Measurements from ENCODE around the gene LKAAEAR1. TPM values are rescaled to one million over a fixed set of nuclear protein-coding genes. Genes with fewer than 3 reads are reported as not detected.

The LKAAEAR1 gene
- total and polyA plus RNA-seq, 2 of the 13 experiments (the other 11 are each of a cell fraction or from before 2014, with no cell fraction given): not detected

DNA sequence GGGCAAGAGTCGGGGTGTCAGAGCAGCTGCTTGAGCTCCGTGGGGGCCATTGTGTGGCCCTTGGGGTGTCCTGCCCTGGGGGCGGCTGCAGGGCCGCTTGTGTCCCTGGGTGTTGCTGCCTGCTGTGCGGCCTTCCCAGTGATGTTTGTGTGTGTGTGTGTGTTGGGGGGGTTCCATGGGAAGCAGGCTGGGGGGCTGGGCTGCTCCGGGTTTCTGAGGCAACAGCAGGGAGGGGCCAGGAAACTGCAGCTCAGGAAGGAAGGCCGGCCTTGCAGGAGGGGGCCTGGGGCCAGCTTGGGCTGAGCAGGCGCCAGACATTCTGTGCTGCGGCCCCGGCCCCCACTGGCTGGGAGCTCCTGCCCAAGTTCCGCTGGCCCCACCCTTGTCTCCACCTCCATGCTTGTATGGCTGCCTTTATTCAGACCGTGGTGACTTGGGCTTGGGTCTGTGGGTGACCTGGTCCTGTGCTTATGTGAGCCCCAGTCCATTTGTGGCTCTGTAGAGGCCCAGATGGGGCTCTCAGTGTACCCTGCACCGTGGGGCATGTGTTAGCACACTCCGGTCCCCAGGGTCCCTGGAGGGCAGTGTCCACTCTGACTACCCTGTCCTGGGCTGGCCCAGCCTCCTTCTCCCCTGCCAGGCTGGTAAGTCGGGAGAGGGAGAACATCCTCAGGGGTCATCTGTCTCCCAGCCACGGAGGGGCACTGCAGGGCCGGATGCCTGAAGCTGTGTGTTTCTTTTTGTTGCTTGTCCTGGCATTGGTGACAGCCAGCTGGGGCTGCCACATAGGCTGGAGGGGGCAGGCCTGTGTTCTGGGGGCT, 30.1 kb downstream of the LKAAEAR1 start (continued):
- TF ChIP-seq, protein P1, sequence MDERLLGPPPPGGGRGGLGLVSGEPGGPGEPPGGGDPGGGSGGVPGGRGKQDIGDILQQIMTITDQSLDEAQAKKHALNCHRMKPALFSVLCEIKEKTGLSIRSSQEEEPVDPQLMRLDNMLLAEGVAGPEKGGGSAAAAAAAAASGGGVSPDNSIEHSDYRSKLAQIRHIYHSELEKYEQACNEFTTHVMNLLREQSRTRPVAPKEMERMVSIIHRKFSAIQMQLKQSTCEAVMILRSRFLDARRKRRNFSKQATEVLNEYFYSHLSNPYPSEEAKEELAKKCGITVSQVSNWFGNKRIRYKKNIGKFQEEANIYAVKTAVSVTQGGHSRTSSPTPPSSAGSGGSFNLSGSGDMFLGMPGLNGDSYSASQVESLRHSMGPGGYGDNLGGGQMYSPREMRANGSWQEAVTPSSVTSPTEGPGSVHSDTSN (CRISPR knock-in tag; IDR thresholded peaks at IDR 0.05): no peak
- TF ChIP-seq SP1 (IDR thresholded peaks at IDR 0.05) (no peak), SP1 (CRISPR knock-in tag; IDR thresholded peaks at IDR 0.05) (peak; percentile 40; the same call in 1 of the 2 replicates), MYC (CRISPR knock-in tag; IDR thresholded peaks at IDR 0.05; ENCODE audit: borderline replicate concordance) (peak; percentile 75), ZNF747 (CRISPR knock-in tag; IDR thresholded peaks at IDR 0.05; ENCODE audit: borderline replicate concordance) (0 out of 2 replicates have a peak, but pooled peaks have one; percentile 10), NCOR1 (IDR thresholded peaks at IDR 0.05; ENCODE audit: borderline replicate concordance, low read length) (peak; percentile 17; the same call in 1 of the 2 replicates), TMF1 (CRISPR knock-in tag; IDR thresholded peaks at IDR 0.05; ENCODE audit: low read depth) (no peak; the same call in 1 of the 2 replicates), ZFP62 (CRISPR knock-in tag; IDR thresholded peaks at IDR 0.05) (no peak), ZNF75D (CRISPR knock-in tag; IDR thresholded peaks at IDR 0.05; ENCODE audit: borderline replicate concordance) (no peak), ZNF557 (CRISPR knock-in tag; IDR thresholded peaks at IDR 0.05) (peak; percentile 70; the same call in 1 of the 2 replicates), ISL2 (CRISPR knock-in tag; IDR thresholded peaks at IDR 0.05) (peak; percentile 68; the same call in 1 of the 2 replicates), BHLHE40 (IDR thresholded peaks at IDR 0.05; ENCODE audit: low read length) (no peak; the same call in 1 of the 2 replicates), NR2C2 (CRISPR knock-in tag; IDR thresholded peaks at IDR 0.05; ENCODE audit: borderline replicate concordance) (peak; percentile 50; the same call in 1 of the 2 replicates), MAFK (conservative IDR thresholded peaks at IDR 0.05 in 1 of 2, IDR thresholded peaks at IDR 0.05 in 1 of 2; ENCODE audit: low read length in 2 of 2) (no peak), TEAD2 (CRISPR knock-in tag; IDR thresholded peaks at IDR 0.05) (0 out of 2 replicates have a peak, but pooled peaks have one; percentile 42), SOX6 (IDR thresholded peaks at IDR 0.05) (no peak), SOX6 (CRISPR knock-in tag; IDR thresholded peaks at IDR 0.05) (peak; percentile 58), ZNF484 (CRISPR knock-in tag; IDR thresholded peaks at IDR 0.05; ENCODE audit: borderline replicate concordance, low read depth) (no peak), ZNF674 (CRISPR knock-in tag; IDR thresholded peaks at IDR 0.05; ENCODE audit: low read depth) (no peak; the same call in 1 of the 2 replicates), ZFYVE20 (CRISPR knock-in tag; IDR thresholded peaks at IDR 0.05; ENCODE audit: borderline replicate concordance, low read depth) (no peak), CENPT (CRISPR knock-in tag; IDR thresholded peaks at IDR 0.05; ENCODE audit: low read depth) (peak; percentile 88; the same call in 1 of the 2 replicates), MZF1 (CRISPR knock-in tag; IDR thresholded peaks at IDR 0.05; ENCODE audit: borderline replicate concordance) (no peak; the same call in 1 of the 2 replicates)
- TF ChIP-seq, protein P2, sequence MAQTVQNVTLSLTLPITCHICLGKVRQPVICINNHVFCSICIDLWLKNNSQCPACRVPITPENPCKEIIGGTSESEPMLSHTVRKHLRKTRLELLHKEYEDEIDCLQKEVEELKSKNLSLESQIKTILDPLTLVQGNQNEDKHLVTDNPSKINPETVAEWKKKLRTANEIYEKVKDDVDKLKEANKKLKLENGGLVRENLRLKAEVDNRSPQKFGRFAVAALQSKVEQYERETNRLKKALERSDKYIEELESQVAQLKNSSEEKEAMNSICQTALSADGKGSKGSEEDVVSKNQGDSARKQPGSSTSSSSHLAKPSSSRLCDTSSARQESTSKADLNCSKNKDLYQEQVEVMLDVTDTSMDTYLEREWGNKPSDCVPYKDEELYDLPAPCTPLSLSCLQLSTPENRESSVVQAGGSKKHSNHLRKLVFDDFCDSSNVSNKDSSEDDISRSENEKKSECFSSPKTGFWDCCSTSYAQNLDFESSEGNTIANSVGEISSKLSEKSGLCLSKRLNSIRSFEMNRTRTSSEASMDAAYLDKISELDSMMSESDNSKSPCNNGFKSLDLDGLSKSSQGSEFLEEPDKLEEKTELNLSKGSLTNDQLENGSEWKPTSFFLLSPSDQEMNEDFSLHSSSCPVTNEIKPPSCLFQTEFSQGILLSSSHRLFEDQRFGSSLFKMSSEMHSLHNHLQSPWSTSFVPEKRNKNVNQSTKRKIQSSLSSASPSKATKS (CRISPR knock-in tag; IDR thresholded peaks at IDR 0.05): no peak
- TF ChIP-seq, protein P3, sequence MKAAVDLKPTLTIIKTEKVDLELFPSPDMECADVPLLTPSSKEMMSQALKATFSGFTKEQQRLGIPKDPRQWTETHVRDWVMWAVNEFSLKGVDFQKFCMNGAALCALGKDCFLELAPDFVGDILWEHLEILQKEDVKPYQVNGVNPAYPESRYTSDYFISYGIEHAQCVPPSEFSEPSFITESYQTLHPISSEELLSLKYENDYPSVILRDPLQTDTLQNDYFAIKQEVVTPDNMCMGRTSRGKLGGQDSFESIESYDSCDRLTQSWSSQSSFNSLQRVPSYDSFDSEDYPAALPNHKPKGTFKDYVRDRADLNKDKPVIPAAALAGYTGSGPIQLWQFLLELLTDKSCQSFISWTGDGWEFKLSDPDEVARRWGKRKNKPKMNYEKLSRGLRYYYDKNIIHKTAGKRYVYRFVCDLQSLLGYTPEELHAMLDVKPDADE (CRISPR knock-in tag; IDR thresholded peaks at IDR 0.05): peak; percentile 57; the same call in 1 of the 2 replicates

Measured in HepG2 (cell line).